AG09319 (cell line): ENCODE results near the gene FAM228A.

Experiments
- DNase-seq: peaks from one replicate; pipeline ENCODE4 v3.0.0-alpha.2; 2010; ENCODE audit warnings: low read depth; ENCODE audit errors: extremely low read depth
- CTCF ChIP-seq: IDR thresholded peaks from 2 replicates; pipeline ENCODE4 v1.5.1; 2011; ENCODE audit warnings: low read depth, mild to moderate bottlenecking, inconsistent platforms, low read length, moderate library complexity

Gene FAM228A

GRCh38 chr2:24203787-24204150, 28.9 kb downstream of the FAM228A start:
- DNase-seq: no peak
- TF ChIP-seq CTCF: no peak

GRCh38 chr2:24204505-24204904, 29.7 kb downstream of the FAM228A start:
- no peak for TF ChIP-seq CTCF
- no peak for DNase-seq

- no peak for DNase-seq
- TF ChIP-seq CTCF: no peak
Measured at GRCh38 chr2:24205131-24205530, 30.3 kb downstream of the FAM228A start.

- no peak for DNase-seq
Measured at GRCh38 chr2:24206242-24206641, 31.4 kb downstream of the FAM228A start.

GRCh38 chr2:24206714-24207113, 31.9 kb downstream of the FAM228A start:
- DNase-seq: no peak
- TF ChIP-seq CTCF: no peak

More at GRCh38 chr2:24206242-24206641, 31.4 kb downstream of the FAM228A start:
- no peak for TF ChIP-seq CTCF

GRCh38 chr2:24207359-24207758, 32.5 kb downstream of the FAM228A start:
- DNase-seq: no peak
- no peak for TF ChIP-seq CTCF

- DNase-seq: no peak
- no peak for TF ChIP-seq CTCF
Measured at GRCh38 chr2:24208490-24208889, 33.6 kb downstream of the FAM228A start.
